ENCODE results near the gene TRIM32.

DNA sequence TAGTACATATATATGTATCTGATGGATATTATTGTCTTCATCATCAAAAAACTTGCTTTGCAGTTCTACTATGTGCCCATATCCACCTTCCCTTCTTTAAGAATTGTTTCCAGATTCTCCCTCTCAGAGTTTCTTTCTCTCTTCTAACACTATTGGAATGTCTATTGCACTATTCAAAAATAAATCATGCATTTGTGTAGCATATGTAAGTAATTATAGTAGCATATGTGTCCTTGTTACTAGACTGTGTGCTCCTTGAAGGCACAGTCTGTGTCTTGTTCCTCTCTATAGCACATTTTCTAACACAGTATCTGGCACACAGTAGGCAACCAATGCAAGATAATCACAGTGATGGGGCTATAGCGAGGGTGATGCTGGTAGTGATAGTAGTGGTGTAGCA, 43.4 kb upstream of the TRIM32 start:
- TF ChIP-seq, protein P1, sequence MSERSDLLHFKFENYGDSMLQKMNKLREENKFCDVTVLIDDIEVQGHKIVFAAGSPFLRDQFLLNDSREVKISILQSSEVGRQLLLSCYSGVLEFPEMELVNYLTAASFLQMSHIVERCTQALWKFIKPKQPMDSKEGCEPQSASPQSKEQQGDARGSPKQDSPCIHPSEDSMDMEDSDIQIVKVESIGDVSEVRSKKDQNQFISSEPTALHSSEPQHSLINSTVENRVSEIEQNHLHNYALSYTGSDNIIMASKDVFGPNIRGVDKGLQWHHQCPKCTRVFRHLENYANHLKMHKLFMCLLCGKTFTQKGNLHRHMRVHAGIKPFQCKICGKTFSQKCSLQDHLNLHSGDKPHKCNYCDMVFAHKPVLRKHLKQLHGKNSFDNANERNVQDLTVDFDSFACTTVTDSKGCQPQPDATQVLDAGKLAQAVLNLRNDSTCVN (tag by site-specific recombination; optimal IDR thresholded peaks at IDR 0.05), result no peak
- TF ChIP-seq ZNF416 (tag by site-specific recombination; IDR thresholded peaks at IDR 0.05) (no peak), ZBTB20 (tag by site-specific recombination; IDR thresholded peaks at IDR 0.05) (no peak), ZNF423 (tag by site-specific recombination; IDR thresholded peaks at IDR 0.05) (no peak), KLF16 (tag by site-specific recombination; IDR thresholded peaks at IDR 0.05) (no peak), ZNF146 (tag by site-specific recombination; IDR thresholded peaks at IDR 0.05) (no peak), ZNF133 (tag by site-specific recombination; IDR thresholded peaks at IDR 0.05) (no peak), ZIC2 (tag by site-specific recombination; IDR thresholded peaks at IDR 0.05) (no peak), ZNF510 (tag by site-specific recombination; IDR thresholded peaks at IDR 0.05; ENCODE audit: insufficient replicate concordance) (no peak)
- TF ChIP-seq, protein P2, sequence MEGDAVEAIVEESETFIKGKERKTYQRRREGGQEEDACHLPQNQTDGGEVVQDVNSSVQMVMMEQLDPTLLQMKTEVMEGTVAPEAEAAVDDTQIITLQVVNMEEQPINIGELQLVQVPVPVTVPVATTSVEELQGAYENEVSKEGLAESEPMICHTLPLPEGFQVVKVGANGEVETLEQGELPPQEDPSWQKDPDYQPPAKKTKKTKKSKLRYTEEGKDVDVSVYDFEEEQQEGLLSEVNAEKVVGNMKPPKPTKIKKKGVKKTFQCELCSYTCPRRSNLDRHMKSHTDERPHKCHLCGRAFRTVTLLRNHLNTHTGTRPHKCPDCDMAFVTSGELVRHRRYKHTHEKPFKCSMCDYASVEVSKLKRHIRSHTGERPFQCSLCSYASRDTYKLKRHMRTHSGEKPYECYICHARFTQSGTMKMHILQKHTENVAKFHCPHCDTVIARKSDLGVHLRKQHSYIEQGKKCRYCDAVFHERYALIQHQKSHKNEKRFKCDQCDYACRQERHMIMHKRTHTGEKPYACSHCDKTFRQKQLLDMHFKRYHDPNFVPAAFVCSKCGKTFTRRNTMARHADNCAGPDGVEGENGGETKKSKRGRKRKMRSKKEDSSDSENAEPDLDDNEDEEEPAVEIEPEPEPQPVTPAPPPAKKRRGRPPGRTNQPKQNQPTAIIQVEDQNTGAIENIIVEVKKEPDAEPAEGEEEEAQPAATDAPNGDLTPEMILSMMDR (tag by site-specific recombination; IDR thresholded peaks at IDR 0.05), result no peak
- TF ChIP-seq, protein P3, sequence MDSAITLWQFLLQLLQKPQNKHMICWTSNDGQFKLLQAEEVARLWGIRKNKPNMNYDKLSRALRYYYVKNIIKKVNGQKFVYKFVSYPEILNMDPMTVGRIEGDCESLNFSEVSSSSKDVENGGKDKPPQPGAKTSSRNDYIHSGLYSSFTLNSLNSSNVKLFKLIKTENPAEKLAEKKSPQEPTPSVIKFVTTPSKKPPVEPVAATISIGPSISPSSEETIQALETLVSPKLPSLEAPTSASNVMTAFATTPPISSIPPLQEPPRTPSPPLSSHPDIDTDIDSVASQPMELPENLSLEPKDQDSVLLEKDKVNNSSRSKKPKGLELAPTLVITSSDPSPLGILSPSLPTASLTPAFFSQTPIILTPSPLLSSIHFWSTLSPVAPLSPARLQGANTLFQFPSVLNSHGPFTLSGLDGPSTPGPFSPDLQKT (IDR thresholded peaks at IDR 0.05; ENCODE audit: borderline replicate concordance, low read depth, low read length), result no peak

All from HEK293 (cell line).